Activated naive CD4-positive, alpha-beta T cell (primary cell): ENCODE data around the gene MCRIP2.
A peak's percentile ranks its signal among the peaks of the same experiment; 100 is the strongest.

Source experiments
- DNase-seq, 4 experiments: peaks; one replicate each; lab custom pipeline; 2025; lab: John Stamatoyannopoulos, UW

The MCRIP2 gene

GRCh38 chr16:648071-648780 is 6.6 kb downstream of the MCRIP2 start:
- no peak for DNase-seq

GRCh38 chr16:648781-649589 is 7.4 kb downstream of the MCRIP2 start, which contains the start of gene WDR90:
Gene WDR90 (plus strand): TSS chr16:649365. CDS start chr16:649417, 52 bp downstream.
- peak; percentile 77 to 90 (median 80) for DNase-seq

- no peak for DNase-seq
Measured at GRCh38 chr16:649631-650030, 8.0 kb downstream of the MCRIP2 start.

GRCh38 chr16:651844-652243 is 10.2 kb downstream of the MCRIP2 start:
- DNase-seq = no peak

- DNase-seq = no peak
Measured at GRCh38 chr16:652454-653305, 11.1 kb downstream of the MCRIP2 start.

- no peak for DNase-seq
Measured at GRCh38 chr16:654034-654433, 12.4 kb downstream of the MCRIP2 start.

GRCh38 chr16:657487-657886 is 15.9 kb downstream of the MCRIP2 start:
- DNase-seq = no peak

- no peak for DNase-seq
Measured at GRCh38 chr16:658679-659571, 17.3 kb downstream of the MCRIP2 start.

- no peak for DNase-seq
Measured at GRCh38 chr16:659618-660017, 18.0 kb downstream of the MCRIP2 start.

GRCh38 chr16:660132-660458 is 18.5 kb downstream of the MCRIP2 start:
- no peak for DNase-seq

- DNase-seq = peak in 3 of 4 experiments; percentile 50 to 75 (median 61)
Measured at GRCh38 chr16:660459-661183, 19.0 kb downstream of the MCRIP2 start.

- no peak for DNase-seq
Measured at GRCh38 chr16:661184-661821, 19.7 kb downstream of the MCRIP2 start.

GRCh38 chr16:662095-662494 is 20.5 kb downstream of the MCRIP2 start:
- DNase-seq = no peak

GRCh38 chr16:662597-662996 is 21.0 kb downstream of the MCRIP2 start:
- DNase-seq = no peak

GRCh38 chr16:666572-666971 is 24.9 kb downstream of the MCRIP2 start:
- no peak for DNase-seq

GRCh38 chr16:667113-667779 is 25.6 kb downstream of the MCRIP2 start:
- DNase-seq = no peak

GRCh38 chr16:667780-668518 is 26.3 kb downstream of the MCRIP2 start, which contains the start of gene RHOT2:
Gene RHOT2 (plus strand): TSS chr16:668132. CDS start chr16:668200, 68 bp downstream.
- peak; percentile 73 to 89 (median 80) for DNase-seq

- DNase-seq = no peak
Measured at GRCh38 chr16:668519-669171, 27.0 kb downstream of the MCRIP2 start.
